Motor neuron (in vitro differentiated cells): ENCODE results near the gene MAP2K3. TPM values are rescaled to one million over a fixed set of nuclear protein-coding genes. Genes with fewer than 3 reads are reported as not detected.
"Not testable (repeated sequence)": the region's sequence is repeated elsewhere in the genome, so short reads cannot be mapped to it uniquely, and the experiment has no call there.

Experiments
- ATAC-seq, 8 experiments: fragments of 200-7000 bp; cut with Tn5 transposase; replicated peaks in 6 of 8; 2 replicates each; pipeline ENCODE4 v1.8.0; 2021; ENCODE audit warnings: mild to moderate bottlenecking in 8 of 8, moderate library complexity in 8 of 8
- H3K27ac ChIP-seq, 2 donors: fragments of 250-450 bp; sonication (Bioruptor Pico); 2 replicates each; pipeline ENCODE4 v1.9.0; 2021; ENCODE audit warnings: antibody characterized with exemption in 2 of 2, mild to moderate bottlenecking in 2 of 2, moderate library complexity in 1 of 2
- H3K4me1 ChIP-seq, 2 donors: fragments of 250-450 bp; sonication (Bioruptor Pico); replicated peaks in 1 of 2; 2 replicates each; pipeline ENCODE4 v1.6.1; 2021; ENCODE audit warnings: antibody characterized with exemption in 2 of 2, mild to moderate bottlenecking in 2 of 2, moderate library complexity in 1 of 2
- H3K4me3 ChIP-seq, 5 donors: fragments of 250-450 bp; sonication (Bioruptor Pico); 2 replicates each; pipeline ENCODE4 v1.9.0; 2021; ENCODE audit warnings: antibody characterized with exemption in 5 of 5, mild to moderate bottlenecking in 5 of 5, moderate library complexity in 4 of 5
- WGBS, 10 experiments: fragments of 450-650 bp; shearing (Covaris generic); methylation state at CpG; one replicate each; pipeline ENCODE4 v1.0.0; 2022; 5-methylcytosine and 5-hydroxymethylcytosine counted together
- in situ Hi-C, 9 experiments: fragments of 400-800 bp; cut with MboI; loops; one replicate each; pipeline ENCODE4 v1.15.0; 2021; ENCODE audit warnings: low sequenced_read_pairs in 9 of 9, low pct_unique_long_range_greater_than_20kb in 2 of 9; ENCODE audit not compliant: unreplicated experiment in 9 of 9
- total RNA-seq, 8 experiments: library from RNA; unstranded; fragments of 300-600 nt; gene quantifications; 2 replicates each; pipeline versions ENCODE4 v1.2.3 to v1.2.4, GENCODE V29; 2022

MAP2K3 gene
- total RNA-seq, 8 experiments from 2014 or later, result 3.8 to 41.7 (median 6.7) TPM

DNA sequence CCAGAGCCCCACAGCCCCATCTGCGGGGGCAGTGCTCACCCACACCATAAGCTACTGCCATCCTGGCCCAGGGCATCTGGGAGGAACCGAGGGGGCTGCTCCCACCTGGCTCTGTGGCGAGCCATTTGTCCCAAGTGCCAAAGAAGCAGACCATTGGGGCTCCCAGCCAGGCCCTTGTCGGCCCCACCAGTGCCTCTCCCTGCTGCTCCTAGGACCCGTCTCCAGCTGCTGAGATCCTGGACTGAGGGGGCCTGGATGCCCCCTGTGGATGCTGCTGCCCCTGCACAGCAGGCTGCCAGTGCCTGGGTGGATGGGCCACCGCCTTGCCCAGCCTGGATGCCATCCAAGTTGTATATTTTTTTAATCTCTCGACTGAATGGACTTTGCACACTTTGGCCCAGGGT, 29.8 kb downstream of the MAP2K3 start:
- WGBS, 10 experiments, result 100% methylated on average over 1 of the region's 7 CpGs; no CpG with 5 or more reads in 9 of the 10 experiments
- not testable (repeated sequence) for ATAC-seq, H3K4me1 ChIP-seq, H3K27ac ChIP-seq, H3K4me3 ChIP-seq
- in situ Hi-C loops, result loop anchor here in 2 of 9 experiments (25.0 kb wide), 1 partner anchor 473 kb away; no protein-coding TSS in a partner anchor

DNA sequence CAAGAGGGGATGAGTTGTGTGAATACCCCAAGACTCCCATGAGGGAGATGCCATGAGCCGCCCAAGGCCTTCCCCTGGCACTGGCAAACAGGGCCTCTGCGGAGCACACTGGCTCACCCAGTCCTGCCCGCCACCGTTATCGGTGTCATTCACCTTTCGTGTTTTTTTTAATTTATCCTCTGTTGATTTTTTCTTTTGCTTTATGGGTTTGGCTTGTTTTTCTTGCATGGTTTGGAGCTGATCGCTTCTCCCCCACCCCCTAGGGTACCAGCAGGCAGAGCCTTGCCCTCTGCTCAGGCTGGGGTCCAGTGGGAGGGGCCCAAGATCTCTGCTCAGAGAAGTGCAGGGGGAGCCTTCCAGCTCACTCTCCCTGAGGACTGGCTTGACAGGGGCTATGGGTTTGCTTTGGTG, 30.2 kb downstream of the MAP2K3 start:
- WGBS, 10 experiments, result 90 to 100% (median 98%) methylated on average over 1 to 4 of the region's 7 CpGs; no CpG with 5 or more reads in 6 of the 10 experiments
- ATAC-seq, H3K4me3 ChIP-seq, H3K4me1 ChIP-seq, H3K27ac ChIP-seq: not testable (repeated sequence)
- in situ Hi-C loops, result loop anchor here in 2 of 9 experiments (25.0 kb wide), 1 partner anchor 473 kb away; no protein-coding TSS in a partner anchor

DNA sequence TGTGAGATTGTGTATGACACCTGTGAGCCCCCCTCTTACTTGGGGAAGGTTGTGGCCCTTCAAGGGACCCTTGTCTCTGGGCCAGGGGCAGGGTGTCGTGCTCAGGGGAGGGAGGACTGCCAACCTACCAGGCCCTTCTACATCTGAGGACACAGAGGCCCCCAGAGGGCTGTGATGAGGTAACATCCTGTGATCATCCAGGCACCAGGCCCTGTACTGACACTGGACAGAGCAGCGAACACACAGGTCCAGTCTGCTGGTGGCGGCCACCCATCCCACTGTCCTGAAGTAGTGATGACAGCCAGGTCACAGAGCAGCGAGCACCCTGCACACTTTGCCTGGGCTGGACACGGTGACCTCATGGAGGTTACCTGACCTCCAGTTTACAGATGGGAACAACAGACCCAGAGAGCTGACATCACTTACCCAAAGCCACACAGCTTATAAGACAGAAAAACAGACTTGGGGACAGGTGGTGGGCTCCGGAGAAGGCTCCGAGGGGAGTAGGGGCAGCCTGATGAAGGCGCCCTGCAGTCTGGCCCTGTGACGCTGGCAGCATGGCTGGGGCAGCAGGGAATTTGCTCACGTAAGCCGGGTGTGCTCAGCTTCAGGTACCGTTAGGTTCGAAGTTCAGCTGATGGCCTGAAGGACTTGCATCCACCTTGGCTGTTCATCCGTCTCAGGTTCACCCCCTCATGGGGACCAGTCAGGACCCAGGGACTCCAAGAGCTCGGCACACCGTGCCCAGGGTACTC, 30.9 kb downstream of the MAP2K3 start:
- H3K27ac ChIP-seq, H3K4me3 ChIP-seq, H3K4me1 ChIP-seq: not testable (repeated sequence)
- in situ Hi-C loops, result loop anchor here in 2 of 9 experiments (25.0 kb wide), 1 partner anchor 472 kb away; no protein-coding TSS in a partner anchor
- peak in 1 of 8 experiments; percentile 3 for ATAC-seq
- WGBS, 10 experiments, result 100% methylated on average over 1 of the region's 16 CpGs; no CpG with 5 or more reads in 8 of the 10 experiments

DNA sequence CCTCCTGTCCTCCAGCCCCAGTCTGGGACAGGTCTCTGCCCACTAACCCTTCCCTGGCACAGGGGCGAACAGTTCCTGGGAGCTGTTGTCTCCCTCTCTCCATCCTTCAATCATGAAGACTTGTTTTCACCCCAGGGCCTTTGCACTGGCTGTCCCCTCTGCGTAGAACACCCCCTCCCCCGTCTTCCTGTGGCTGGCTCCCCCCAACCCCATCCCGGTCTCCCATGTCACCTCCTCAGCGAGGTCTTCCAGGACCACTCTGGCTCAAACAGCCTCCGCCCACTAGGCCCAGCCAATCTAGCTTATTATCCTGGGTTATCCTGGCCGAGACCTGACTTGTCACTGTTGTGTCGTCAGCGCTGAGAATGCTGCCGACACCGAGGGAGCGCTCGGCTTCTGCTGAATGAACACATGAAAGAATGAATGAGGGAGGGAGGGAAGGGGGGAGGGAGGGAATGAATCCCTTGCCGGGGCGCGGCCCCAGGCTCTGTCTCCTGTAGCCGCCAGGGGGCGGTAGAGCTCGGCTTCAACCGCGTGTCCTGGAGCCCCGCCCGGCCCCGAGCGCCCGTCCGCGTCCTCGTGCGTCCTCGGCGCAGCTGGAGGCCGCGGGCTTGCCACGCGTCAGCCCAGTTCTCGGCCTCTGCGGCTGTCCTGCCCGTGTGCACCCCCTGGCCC, 31.8 kb downstream of the MAP2K3 start:
- not testable (repeated sequence) for H3K4me3 ChIP-seq
- no CpG with 5 or more reads among the region's 39 CpGs for WGBS, 10 experiments
- in situ Hi-C loops, result loop anchor here in 2 of 9 experiments (25.0 kb wide), 1 partner anchor 471 kb away; no protein-coding TSS in a partner anchor

DNA sequence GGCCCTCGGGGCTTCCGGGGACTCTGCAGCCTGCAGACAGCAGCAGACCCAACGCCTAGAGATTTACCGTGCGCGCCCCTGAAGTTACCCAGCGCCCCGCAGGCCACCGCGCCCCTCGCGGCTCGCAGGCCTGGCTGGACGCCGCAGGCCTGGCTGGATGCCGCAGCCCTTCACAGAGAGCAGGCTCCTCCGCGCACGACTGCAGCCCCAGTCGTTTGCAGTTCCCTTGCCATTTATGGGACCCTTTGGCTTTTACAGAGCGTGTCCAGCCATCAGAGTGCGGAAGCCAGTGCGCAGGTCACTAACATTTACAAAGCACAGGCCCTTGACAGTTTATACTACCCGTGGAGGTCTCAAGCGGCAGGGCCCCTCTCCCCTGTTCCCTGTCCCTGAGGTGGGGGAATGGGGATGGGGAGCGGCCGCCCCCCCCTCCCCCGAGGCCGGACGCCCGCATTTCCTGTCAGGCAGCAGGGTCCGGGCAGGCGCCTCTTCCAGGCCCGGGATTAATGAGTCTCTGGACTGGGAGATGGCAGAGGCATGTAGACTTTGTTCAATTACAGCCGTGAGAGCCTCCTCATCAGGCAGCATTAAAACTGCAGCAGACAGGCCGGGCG, 32.5 kb downstream of the MAP2K3 start:
- Histone ChIP-seq H3K4me3 (peak overlapping the region in 1 of 5 donors; percentile 17), H3K27ac (peak overlapping the region; percentile 7 to 81)
- ATAC-seq, result peak in 7 of 8 experiments; percentile 57 to 77 (median 71)
- in situ Hi-C loops, result loop anchor here in 2 of 9 experiments (25.0 kb wide), 1 partner anchor 470 kb away; no protein-coding TSS in a partner anchor
- not testable (repeated sequence) for H3K4me1 ChIP-seq
- no CpG with 5 or more reads among the region's 37 CpGs for WGBS, 10 experiments

More for the DNA sequence above, 31.8 kb downstream of the MAP2K3 start:
- not testable (repeated sequence) for H3K4me1 ChIP-seq, H3K27ac ChIP-seq
- ATAC-seq, result peak; percentile 82 to 92 (median 88)

DNA sequence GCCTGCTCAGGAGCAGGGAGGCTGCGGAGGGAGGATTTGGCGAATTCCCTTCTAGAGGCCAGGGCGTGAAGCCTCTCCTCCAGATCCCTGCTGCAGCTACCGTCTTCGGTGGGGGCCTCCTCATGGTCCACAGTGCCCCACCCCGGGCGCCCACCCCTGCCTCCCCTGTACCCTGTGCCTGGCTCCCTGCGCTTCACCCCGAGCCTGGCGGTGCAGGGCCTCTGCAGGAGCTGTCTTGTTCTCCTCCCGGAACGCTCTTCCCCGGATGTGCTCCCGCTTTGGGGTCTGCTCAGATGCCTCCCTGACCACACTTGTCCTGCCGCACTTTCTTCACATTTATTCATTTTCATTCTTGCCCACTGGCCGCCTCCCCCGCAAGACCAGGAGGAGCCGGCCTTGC, 33.3 kb downstream of the MAP2K3 start:
- H3K4me3 ChIP-seq, ATAC-seq, H3K4me1 ChIP-seq, H3K27ac ChIP-seq: not testable (repeated sequence)
- 85 to 100% methylated on average over 2 to 4 of the region's 18 CpGs; no CpG with 5 or more reads in 8 of the 10 experiments for WGBS, 10 experiments
- in situ Hi-C loops, result loop anchor here in 2 of 9 experiments (25.0 kb wide), 1 partner anchor 469 kb away; no protein-coding TSS in a partner anchor

DNA sequence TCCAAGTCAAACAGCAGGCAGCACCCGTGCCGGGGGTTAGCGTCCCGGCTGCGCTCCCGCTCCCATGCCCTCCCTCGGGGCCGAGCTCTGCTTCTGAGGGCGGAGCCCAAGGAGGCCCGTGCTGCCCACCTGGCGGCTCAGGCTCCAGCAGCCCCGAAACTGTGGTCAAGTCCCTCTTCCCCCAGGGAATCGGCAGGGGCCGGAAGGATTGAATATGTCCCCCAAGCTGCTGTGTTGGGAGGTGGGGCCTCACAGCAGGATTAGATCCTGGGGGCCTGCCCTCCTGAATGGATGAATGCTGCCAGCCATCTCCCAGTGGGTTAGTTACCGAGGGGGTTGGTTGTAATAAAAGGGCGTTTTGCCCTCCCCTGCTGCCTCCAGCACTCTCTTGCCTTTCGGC, 33.9 kb downstream of the MAP2K3 start:
- WGBS, 10 experiments, result 60 to 66% methylated on average over 2 to 8 of the region's 17 CpGs; no CpG with 5 or more reads in 8 of the 10 experiments
- peaks cover 7 to 8% of the 10 kb centered on the region in 2 donors for H3K4me1 ChIP-seq
- H3K4me3 ChIP-seq, result no peak overlapping the region
- no peak for ATAC-seq
- H3K27ac ChIP-seq, result no peak overlapping the region
- in situ Hi-C loops, result loop anchor here in 2 of 9 experiments (25.0 kb wide), 1 partner anchor 469 kb away; no protein-coding TSS in a partner anchor

DNA sequence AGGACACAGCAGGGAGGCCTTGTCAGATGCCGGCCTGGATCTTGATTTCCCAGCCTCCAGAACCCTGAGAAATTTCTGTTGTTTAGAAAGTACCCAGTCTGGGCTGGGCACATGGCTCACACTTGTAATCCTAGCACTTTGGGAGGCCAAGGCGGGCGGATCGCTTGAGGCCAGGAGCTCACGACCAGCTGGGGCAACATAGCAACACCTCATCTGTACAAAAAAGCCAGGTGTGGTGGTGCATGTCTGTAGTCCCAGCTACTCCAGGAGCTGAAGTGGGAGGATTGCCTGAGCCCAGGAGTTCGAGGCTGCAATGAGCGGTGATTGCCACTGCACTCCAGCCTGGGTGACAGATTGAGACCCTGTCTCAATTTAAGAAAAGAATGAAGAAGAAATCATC, 34.3 kb downstream of the MAP2K3 start:
- ATAC-seq, H3K27ac ChIP-seq, H3K4me3 ChIP-seq, H3K4me1 ChIP-seq: not testable (repeated sequence)
- in situ Hi-C loops, result loop anchor here in 2 of 9 experiments (25.0 kb wide), 1 partner anchor 468 kb away; no protein-coding TSS in a partner anchor
- WGBS, 10 experiments, result 80 to 94% (median 92%) methylated on average over 2 to 4 of the region's 7 CpGs; no CpG with 5 or more reads in 7 of the 10 experiments

GRCh38 chr17:21319256-21319655, 34.7 kb downstream of the MAP2K3 start:
- ATAC-seq, H3K4me1 ChIP-seq, H3K27ac ChIP-seq, H3K4me3 ChIP-seq: not testable (repeated sequence)
- in situ Hi-C loops, result loop anchor here in 2 of 9 experiments (25.0 kb wide), 1 partner anchor 468 kb away; no protein-coding TSS in a partner anchor
- 40% methylated on average over 1 of the region's 4 CpGs; no CpG with 5 or more reads in 9 of the 10 experiments for WGBS, 10 experiments

DNA sequence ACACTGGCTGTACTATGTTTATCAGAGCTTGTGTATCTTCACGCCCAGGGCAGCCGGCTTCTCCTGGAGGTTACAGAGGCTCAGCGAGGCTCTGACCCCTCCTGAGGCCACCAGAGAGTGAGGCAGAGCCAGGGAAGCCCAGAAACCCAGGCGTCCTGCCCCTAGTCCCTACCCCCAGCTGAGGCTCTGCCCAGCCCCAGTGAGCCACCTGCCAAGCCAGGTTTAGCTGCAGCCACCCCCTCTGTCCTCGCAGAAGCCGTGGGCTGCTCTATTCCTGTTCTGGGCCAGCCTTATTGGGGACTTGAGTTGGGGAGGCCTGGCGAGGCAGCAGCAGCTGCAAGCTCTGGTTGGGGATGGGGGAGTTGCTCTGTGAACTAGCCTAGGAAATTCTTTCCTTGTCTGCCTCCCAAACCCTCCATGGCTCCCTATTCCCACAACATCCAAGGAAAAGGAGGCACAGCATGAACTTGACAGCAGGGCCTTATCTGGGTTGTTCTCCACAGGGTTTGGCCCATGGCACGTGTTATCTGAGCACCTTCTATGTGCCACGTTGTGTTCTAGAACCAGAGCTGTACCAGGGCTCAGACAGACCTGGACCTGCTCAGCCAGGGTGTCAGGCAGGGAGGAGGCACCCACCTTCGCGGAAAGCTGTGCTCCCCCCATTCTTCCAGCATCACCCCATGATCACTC, 35.3 kb downstream of the MAP2K3 start:
- in situ Hi-C loops, result loop anchor here in 2 of 9 experiments (25.0 kb wide), 1 partner anchor 467 kb away; no protein-coding TSS in a partner anchor
- 20 to 90% (median 80%) methylated on average over 1 to 2 of the region's 11 CpGs; no CpG with 5 or more reads in 7 of the 10 experiments for WGBS, 10 experiments
- H3K4me3 ChIP-seq, H3K4me1 ChIP-seq, H3K27ac ChIP-seq, ATAC-seq: not testable (repeated sequence)

DNA sequence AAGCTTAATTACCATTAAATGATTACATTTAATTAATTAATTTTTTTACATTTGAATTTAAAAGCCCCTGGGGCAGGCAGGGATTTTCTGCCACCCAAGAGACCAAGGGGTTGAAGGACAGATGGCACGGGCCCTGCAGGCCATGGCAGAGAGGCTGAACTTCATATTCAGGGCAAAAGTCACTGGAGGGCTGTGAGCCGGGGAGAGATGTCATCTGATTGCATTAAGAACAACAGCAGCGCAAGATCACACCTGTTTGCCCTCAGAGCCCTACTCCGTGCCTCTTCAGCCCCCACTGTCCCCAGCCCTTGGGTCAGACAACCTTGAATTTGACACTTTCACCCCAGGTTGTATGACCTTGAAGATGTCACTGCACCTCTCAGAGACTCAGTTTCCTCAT, 35.9 kb downstream of the MAP2K3 start:
- 0 to 100% (median 81%) methylated on average over 1 to 3 of the region's 4 CpGs; no CpG with 5 or more reads in 3 of the 10 experiments for WGBS, 10 experiments
- in situ Hi-C loops, result loop anchor here in 2 of 9 experiments (25.0 kb wide), 1 partner anchor 467 kb away; no protein-coding TSS in a partner anchor
- not testable (repeated sequence) for H3K27ac ChIP-seq, H3K4me3 ChIP-seq, H3K4me1 ChIP-seq, ATAC-seq

DNA sequence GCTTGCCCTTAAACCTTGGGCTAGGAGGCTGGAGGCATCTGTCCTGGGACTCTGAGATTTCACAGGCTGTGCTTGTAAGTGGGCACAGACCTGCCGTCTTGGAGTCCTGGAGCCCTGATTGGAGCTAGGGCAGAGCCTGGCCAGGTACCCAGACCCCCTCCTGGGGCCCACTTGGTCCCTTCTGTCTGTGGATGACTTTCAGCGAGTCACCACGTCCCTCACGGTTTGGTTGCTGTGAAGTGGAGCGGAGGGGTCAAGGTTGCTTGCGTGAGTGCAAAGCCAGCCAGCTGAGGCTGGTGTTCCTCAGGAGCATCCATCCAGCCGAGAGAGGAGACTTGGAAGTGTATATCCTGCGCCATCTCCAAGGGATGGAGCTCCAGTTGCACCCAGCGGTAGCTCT, 36.5 kb downstream of the MAP2K3 start:
- in situ Hi-C loops, result loop anchor here in 2 of 9 experiments (25.0 kb wide), 1 partner anchor 466 kb away; no protein-coding TSS in a partner anchor
- not testable (repeated sequence) for H3K4me1 ChIP-seq, H3K4me3 ChIP-seq, ATAC-seq, H3K27ac ChIP-seq
- 20 to 60% methylated on average over 1 of the region's 9 CpGs; no CpG with 5 or more reads in 8 of the 10 experiments for WGBS, 10 experiments
